HFFc6 (cell line): ENCODE measurements around the gene PECR. TPM values are rescaled to one million over a fixed set of nuclear protein-coding genes. Genes with fewer than 3 reads are reported as not detected.

Experiments
- DNase-seq: peaks from one replicate; pipeline ENCODE4 v3.0.0-alpha.2; 2018
- H3K27ac Mint-ChIP-seq: 2 replicates; pipeline ENCODE4 v1.8.0; 2020; ENCODE audit warnings: mild to moderate bottlenecking, mixed read lengths
- H3K27me3 Mint-ChIP-seq: 2 replicates; pipeline ENCODE4 v1.8.0; 2021; ENCODE audit warnings: mild to moderate bottlenecking, moderate library complexity, mixed read lengths; ENCODE audit not compliant: insufficient read depth
- H3K36me3 Mint-ChIP-seq: 2 replicates; pipeline ENCODE4 v1.8.0; 2021; ENCODE audit warnings: low read depth, mixed read lengths
- H3K4me1 Mint-ChIP-seq: 2 replicates; pipeline ENCODE4 v1.8.0; 2020; ENCODE audit warnings: low read depth, mixed read lengths
- H3K4me3 Mint-ChIP-seq: 2 replicates; pipeline ENCODE4 v1.8.0; 2020; ENCODE audit warnings: mild to moderate bottlenecking, moderate library complexity, mixed read lengths
- H3K9me3 Mint-ChIP-seq: 2 replicates; pipeline ENCODE4 v1.8.0; 2020; ENCODE audit warnings: mild to moderate bottlenecking, mixed read lengths
- CTCF ChIP-seq: fragments of 200-600 bp; sonication (generic); IDR thresholded peaks from 2 replicates; pipeline ENCODE4 v1.5.0; 2021; ENCODE audit warnings: antibody characterized with exemption, mild to moderate bottlenecking
- long read RNA-seq: library from polyadenylated mRNA; unstranded; transcript quantifications from one replicate; pipeline ENCODE4 v2.0.0, GENCODE V29; 2019
- total RNA-seq, 6 experiments: library from RNA; stranded (reverse); fragmentation: NEBNext Ultra II Directional; extraction: Animal tissue kit (Norgen Biotek cat#: 25700); gene quantifications; 2 replicates in 1 of 6; 3 replicates in 5 of 6; pipeline ENCODE4 v1.2.3, GENCODE V29; 2021

PECR gene
- 1 to 10 TPM; 4.9 to 7.5 (median 6.4) TPM for total RNA-seq
- long read RNA-seq, transcript PECR-201 (8 exons, 1,853 nt): major isoform, 11 of 11 reads
- long read RNA-seq, partial matches to known transcripts: 0 of 11 reads
- long read RNA-seq, other reads (novel, unspliced or antisense): 0 of 11 reads

GRCh38 chr2:216081487-216082116, at the start of gene PECR, which contains the start of gene TMEM169:
PECR (minus strand) TSS chr2:216081809; CDS start chr2:216081741, 68 bp downstream.
TMEM169 (plus strand) TSS chr2:216081919; CDS start chr2:216095964, 14,045 bp downstream.
- DNase-seq: peak; percentile 31
- TF ChIP-seq CTCF: no peak
- Mint-ChIP-seq H3K9me3 (no peaks in the 10 kb centered on the region), H3K4me1 (peaks cover 32% of the 10 kb centered on the region), H3K4me3 (peak within 1 kb of the TSS; percentile 96), H3K36me3 (no peaks in the 10 kb centered on the region), H3K27ac (peak within 1 kb of the TSS; percentile 37; the same call in 1 of the 2 replicates), H3K27me3 (peaks cover 20% of the 10 kb centered on the region)

GRCh38 chr2:216130346-216130971, 48.9 kb upstream of the PECR start:
- TF ChIP-seq CTCF: no peak
- no peaks in the 10 kb centered on the region for H3K9me3 Mint-ChIP-seq
- H3K36me3 Mint-ChIP-seq: peaks cover 42% of the 10 kb centered on the region
- no peak for DNase-seq
- peaks cover 14% of the 10 kb centered on the region for H3K4me1 Mint-ChIP-seq
- H3K4me3 Mint-ChIP-seq: no peak overlapping the region
- H3K27me3 Mint-ChIP-seq: no peaks in the 10 kb centered on the region; the same call in 1 of the 2 replicates
- H3K27ac Mint-ChIP-seq: no peak overlapping the region

DNA sequence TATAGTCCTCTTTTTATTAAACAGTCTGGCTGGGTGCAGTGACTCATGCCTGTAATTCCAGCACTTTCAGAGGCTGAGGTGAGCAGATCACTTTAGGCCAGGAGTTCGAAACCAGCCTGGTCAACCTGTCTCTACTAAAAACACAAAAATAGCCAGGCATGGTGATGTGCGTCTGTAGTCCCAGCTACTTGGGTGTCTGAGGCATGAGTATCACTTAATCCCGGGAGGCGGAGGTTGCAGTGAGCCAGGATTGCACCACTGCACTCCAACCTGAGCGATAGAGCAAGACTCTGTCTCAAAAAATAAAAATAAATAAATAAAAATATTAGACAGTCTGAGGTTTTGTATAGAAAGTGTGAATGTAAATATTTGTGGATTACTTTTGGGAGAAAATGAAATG, 45.3 kb upstream of the PECR start:
- TF ChIP-seq CTCF: no peak
- Mint-ChIP-seq H3K4me3 (no peak overlapping the region), H3K27ac (no peak overlapping the region; the same call in 1 of the 2 replicates), H3K4me1 (peaks cover 16% of the 10 kb centered on the region), H3K27me3 (no peaks in the 10 kb centered on the region), H3K36me3 (peaks cover 24% of the 10 kb centered on the region), H3K9me3 (no peaks in the 10 kb centered on the region)
- DNase-seq: no peak

DNA sequence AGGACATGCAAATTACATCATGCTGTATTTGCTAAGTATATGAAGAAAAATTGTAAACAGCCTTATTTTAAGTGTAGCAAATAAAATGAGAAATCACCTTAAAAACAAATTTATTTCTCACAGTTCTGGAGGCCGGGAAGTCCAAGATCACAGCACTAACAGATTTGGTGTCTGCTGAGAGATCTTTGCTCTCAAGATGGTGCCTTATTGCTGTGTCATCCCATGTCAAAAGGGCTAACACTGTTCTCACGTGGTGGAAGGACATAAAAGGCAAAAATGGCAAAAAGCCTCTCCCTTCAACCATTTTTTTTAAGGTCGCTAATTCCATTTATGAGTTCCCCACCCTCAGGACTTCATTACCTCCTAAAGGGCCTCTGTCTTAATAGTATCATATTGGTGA, 39.6 kb upstream of the PECR start:
- Mint-ChIP-seq H3K36me3 (peaks cover 56% of the 10 kb centered on the region), H3K4me1 (peaks cover 43% of the 10 kb centered on the region), H3K27ac (no peak overlapping the region), H3K27me3 (no peaks in the 10 kb centered on the region; the same call in 1 of the 2 replicates), H3K9me3 (no peaks in the 10 kb centered on the region), H3K4me3 (no peak overlapping the region)
- no peak for TF ChIP-seq CTCF
- no peak for DNase-seq

- Mint-ChIP-seq H3K36me3 (peaks cover 65% of the 10 kb centered on the region), H3K27me3 (no peaks in the 10 kb centered on the region; the same call in 1 of the 2 replicates), H3K4me3 (no peak overlapping the region), H3K9me3 (no peaks in the 10 kb centered on the region), H3K27ac (peak overlapping the region; percentile 19; the same call in 1 of the 2 replicates), H3K4me1 (peaks cover 56% of the 10 kb centered on the region)
- DNase-seq: no peak
- no peak for TF ChIP-seq CTCF
Measured at GRCh38 chr2:216119986-216120385, 38.4 kb upstream of the PECR start.
